IMR-90 (cell line): ENCODE data around the gene SEMA4F. TPM values are rescaled to one million over a fixed set of nuclear protein-coding genes. Genes with fewer than 3 reads are reported as not detected.

ENCODE experiments used
- ATAC-seq: fragments of 200-7000 bp; cut with Tn5 transposase; 2 replicates; pipeline ENCODE4 v1.9.1; 2020; ENCODE audit warnings: low read depth, mild to moderate bottlenecking, moderate library complexity
- BruUV-seq: library from RNA; stranded (reverse); fragments of 400-500 nt; replicated peaks from 2 replicates; lab custom pipeline; 2021; lab: Mats Ljungman, UMichigan
- CTCF ChIA-PET: fragments of 300-600 bp; formaldehyde crosslinking; extraction: SDS; loops from one replicate; lab custom pipeline; 2021; ENCODE audit warnings: antibody characterized with exemption; lab: Yijun Ruan, JAX
- POLR2A ChIA-PET: fragments of 300-600 bp; sonication (Branson Sonifier 250); formaldehyde crosslinking; loops from one replicate; lab custom pipeline; 2022; ENCODE audit warnings: antibody characterized with exemption; ENCODE audit not compliant: unreplicated experiment; lab: Charles Lee
- DNase-seq: peaks from one replicate; pipeline ENCODE4 v3.0.0; 2013
- H2AFZ ChIP-seq: replicated peaks from 2 replicates; pipeline ENCODE3; 2013; ENCODE audit warnings: low read length, mild to moderate bottlenecking; ENCODE audit not compliant: poor library complexity
- H2AK5ac ChIP-seq: 2 replicates; pipeline ENCODE4 v1.6.1; 2013; ENCODE audit warnings: low read depth, low read length, inconsistent platforms
- H2AK9ac ChIP-seq: replicated peaks from 2 replicates; pipeline ENCODE3; 2013; ENCODE audit warnings: mild to moderate bottlenecking, low read depth, low read length, moderate library complexity; ENCODE audit not compliant: poor library complexity
- H2BK120ac ChIP-seq: 2 replicates; pipeline ENCODE4 v1.6.1; 2013; ENCODE audit warnings: low read depth, low read length, inconsistent platforms
- H2BK15ac ChIP-seq: 3 replicates; pipeline ENCODE4 v1.6.1; 2013; ENCODE audit warnings: low read depth, low read length, inconsistent platforms
- H2BK20ac ChIP-seq: 2 replicates; pipeline ENCODE4 v1.6.1; 2013; ENCODE audit warnings: low read depth, mild to moderate bottlenecking, inconsistent platforms, low read length, moderate library complexity
- H2BK5ac ChIP-seq: 2 replicates; pipeline ENCODE4 v1.6.1; 2013; ENCODE audit warnings: mild to moderate bottlenecking, low read depth, low read length, inconsistent platforms; ENCODE audit not compliant: poor library complexity, severe bottlenecking
- H3K14ac ChIP-seq: replicated peaks from 2 replicates; pipeline ENCODE4 v1.6.1; 2013; ENCODE audit warnings: low read depth, low read length, inconsistent platforms
- H3K18ac ChIP-seq: 2 replicates; pipeline ENCODE4 v1.6.1; 2013; ENCODE audit warnings: low read depth, low read length, control low read depth
- H3K23ac ChIP-seq: 2 replicates; pipeline ENCODE4 v1.6.1; 2013; ENCODE audit warnings: low read depth, low read length, inconsistent platforms
- H3K27ac ChIP-seq: 2 replicates; pipeline ENCODE4 v1.5.1; 2013; ENCODE audit warnings: mild to moderate bottlenecking, control low read depth, low read length; ENCODE audit not compliant: insufficient read depth
- H3K27me3 ChIP-seq: 2 replicates; pipeline ENCODE4 v1.6.1; 2013; ENCODE audit warnings: low read length; ENCODE audit not compliant: control insufficient read depth, insufficient read depth
- H3K36me3 ChIP-seq: 2 replicates; pipeline ENCODE4 v1.6.1; 2013; ENCODE audit warnings: low read length, mixed read lengths; ENCODE audit not compliant: control insufficient read depth, insufficient read depth
- H3K4ac ChIP-seq: 2 replicates; pipeline ENCODE4 v1.6.1; 2013; ENCODE audit warnings: low read depth, low read length, inconsistent platforms
- H3K4me1 ChIP-seq: 2 replicates; pipeline ENCODE4 v1.6.1; 2013; ENCODE audit warnings: low read length, mixed read lengths; ENCODE audit not compliant: control insufficient read depth, insufficient read depth
- H3K4me2 ChIP-seq: 2 replicates; pipeline ENCODE4 v1.6.1; 2013; ENCODE audit warnings: low read depth, mild to moderate bottlenecking, control low read depth, low read length, moderate library complexity
- H3K4me3 ChIP-seq: 2 replicates; pipeline ENCODE4 v1.5.1; 2013; ENCODE audit warnings: low read depth, mild to moderate bottlenecking, control low read depth, low read length, moderate library complexity; ENCODE audit not compliant: insufficient read depth
- H3K56ac ChIP-seq: 2 replicates; pipeline ENCODE4 v1.6.1; 2013; ENCODE audit warnings: low read length, inconsistent platforms; ENCODE audit not compliant: insufficient read depth; ENCODE audit errors: extremely low read depth
- H3K79me1 ChIP-seq, 2 experiments: 2 replicates each; pipeline ENCODE4 v1.6.1; 2013; ENCODE audit warnings: low read length in 2 of 2, inconsistent platforms in 1 of 2, low read depth in 1 of 2
- H3K9ac ChIP-seq: 2 replicates; pipeline ENCODE4 v1.6.1; 2013; ENCODE audit warnings: low read depth, low read length, control low read depth
- H3K9me1 ChIP-seq: 2 replicates; pipeline ENCODE4 v1.6.1; 2013; ENCODE audit warnings: low read length, inconsistent platforms; ENCODE audit not compliant: insufficient read depth
- H3K9me3 ChIP-seq: 2 replicates; pipeline ENCODE4 v1.6.1; 2013; ENCODE audit warnings: low read length; ENCODE audit not compliant: control insufficient read depth, insufficient read depth
- H4K20me1 ChIP-seq: 2 replicates; pipeline ENCODE4 v1.6.1; 2013; ENCODE audit warnings: low read length, inconsistent platforms; ENCODE audit not compliant: insufficient read depth
- H4K5ac ChIP-seq: 2 replicates; pipeline ENCODE4 v1.6.1; 2013; ENCODE audit warnings: mild to moderate bottlenecking, low read depth, low read length, control low read depth
- H4K8ac ChIP-seq, 2 experiments: 2 replicates each; pipeline ENCODE4 v1.6.1; 2013; ENCODE audit warnings: low read depth in 2 of 2, low read length in 2 of 2, control low read depth in 1 of 2, inconsistent platforms in 1 of 2
- H4K91ac ChIP-seq: 2 replicates; pipeline ENCODE4 v1.6.1; 2013; ENCODE audit warnings: low read depth, low read length, inconsistent platforms; ENCODE audit not compliant: insufficient read depth
- SMC3 ChIP-seq: fragments of 150-350 bp; IDR thresholded peaks from 2 replicates; pipeline ENCODE4 v1.6.1; 2016; ENCODE audit warnings: low read depth, mild to moderate bottlenecking, antibody characterized with exemption, low read length, moderate library complexity
- WGBS, 2 experiments: methylation state at CpG; one replicate each; pipeline versions ENCODE4 v1.1.5 to v1.1.7; 2013; ENCODE audit warnings: missing lambda C conversion rate in 2 of 2; ENCODE audit not compliant: insufficient read length in 1 of 2; ENCODE audit errors: extremely low coverage in 2 of 2; 5-methylcytosine and 5-hydroxymethylcytosine counted together
- dilution Hi-C: fragments of 300-500 bp; cut with HindIII; formaldehyde crosslinking; loops from one replicate; pipeline ENCODE4 v1.14.3; 2018; ENCODE audit warnings: low sequenced_read_pairs; ENCODE audit not compliant: unreplicated experiment
- in situ Hi-C: fragments of 300-500 bp; cut with MboI; formaldehyde crosslinking; loops from 3 replicates; pipeline ENCODE4 v1.14.3; 2019; ENCODE audit warnings: low sequenced_read_pairs, inconsistent platforms, mixed read lengths
- intact Hi-C: fragments of 100-400 bp; cut with micrococcal nuclease; formaldehyde crosslinking; loops from 2 replicates; pipeline ENCODE4 v1.10.0; 2022
- polyA plus RNA-seq, 3 experiments: library from polyadenylated mRNA; depleted of rRNA; stranded (reverse); fragments of >200 nt; gene quantifications; 2 replicates each; pipeline ENCODE4 v1.2.3, GENCODE V29; 2012; ENCODE audit warnings: low replicate concordance in 1 of 3
- total RNA-seq: library from RNA; depleted of rRNA; stranded (reverse); fragments of >200 nt; gene quantifications from 2 replicates; pipeline ENCODE4 v1.2.3, GENCODE V29; 2012

Gene SEMA4F
- total and polyA plus RNA-seq, 2 of the 4 experiments (the other 2 are of a cell fraction): 4.7 to 7.5 TPM

GRCh38 chr2:74679615-74680014 lies 25.6 kb downstream of the SEMA4F start:
- intact Hi-C loops: no loop called here

More at GRCh38 chr2:74679615-74680014, 25.6 kb downstream of the SEMA4F start:
- WGBS, 2 experiments: 89% methylated on average over 5 of the region's 15 CpGs; no CpG with 5 or more reads in 1 of the 2 experiments
- H2AK5ac ChIP-seq: no peak overlapping the region
- H3K79me1 ChIP-seq: no peaks in the 10 kb centered on the region
- no TSS peak for BruUV-seq
- no peak overlapping the region for H3K18ac ChIP-seq
- no peak overlapping the region for H3K4ac ChIP-seq
- TF ChIP-seq SMC3: no peak
- H3K4me1 ChIP-seq: no peaks in the 10 kb centered on the region
- H3K9me3 ChIP-seq: no peaks in the 10 kb centered on the region
- H3K9ac ChIP-seq: no peak overlapping the region
- no peak overlapping the region for H2AK9ac ChIP-seq
- no peak overlapping the region for H2AFZ ChIP-seq
- ATAC-seq: no peak
- dilution Hi-C loops: no loop called here
- H3K27ac ChIP-seq: no peak overlapping the region
- H4K5ac ChIP-seq: no peak overlapping the region
- no peak overlapping the region for H4K91ac ChIP-seq
- H4K8ac ChIP-seq: no peak overlapping the region
- H3K36me3 ChIP-seq: peaks cover 9% of the 10 kb centered on the region; the same call in 1 of the 2 replicates
- H2BK20ac ChIP-seq: no peak overlapping the region
- H3K27me3 ChIP-seq: no peaks in the 10 kb centered on the region
- ChIA-PET CTCF (interaction anchor here (0.9 kb wide), 1 partner anchor 11 kb away, joined by 4 read pairs; no protein-coding TSS in a partner anchor), POLR2A (no interaction called here)
- H2BK15ac ChIP-seq: no peak overlapping the region
- no peak for DNase-seq
- in situ Hi-C loops: loop anchor here (25.0 kb wide), 2 partner anchors 733 to 933 kb away; no protein-coding TSS in a partner anchor
- no peaks in the 10 kb centered on the region for H4K20me1 ChIP-seq
- H3K23ac ChIP-seq: no peak overlapping the region
- H3K56ac ChIP-seq: no peak overlapping the region
- H3K4me2 ChIP-seq: no peak overlapping the region
- no peak overlapping the region for H2BK5ac ChIP-seq
- no peak overlapping the region for H3K4me3 ChIP-seq
- H3K14ac ChIP-seq: no peak overlapping the region
- 0 out of 2 replicates have a peak, but pooled peaks cover 4% of the 10 kb centered on the region for H3K9me1 ChIP-seq
- H2BK120ac ChIP-seq: no peak overlapping the region
